HepG2 (cell line): Measurements from ENCODE around the gene EIF4G2. TPM values are rescaled to one million over a fixed set of nuclear protein-coding genes. Genes with fewer than 3 reads are reported as not detected.

Experiments used
- CBX5 ChIP-seq: sonication (generic); formaldehyde crosslinking; IDR thresholded peaks from 2 replicates; pipeline ENCODE4 v1.4.0; 2020; ENCODE audit warnings: missing genetic modification reagents, borderline replicate concordance
- FIP1L1 ChIP-seq: fragments of 200-400 bp; formaldehyde crosslinking; IDR thresholded peaks from 2 replicates; pipeline ENCODE4 v1.6.1; 2018; ENCODE audit warnings: low read depth, mild to moderate bottlenecking, low read length, moderate library complexity, borderline replicate concordance; ENCODE audit not compliant: insufficient read depth
- HNRNPH1 ChIP-seq: fragments of 200-400 bp; formaldehyde crosslinking; optimal IDR thresholded peaks from 2 replicates; pipeline ENCODE3; 2017; ENCODE audit warnings: mild to moderate bottlenecking, low read depth, low read length
- KAT2B ChIP-seq: fragments of 150-350 bp; IDR thresholded peaks from 2 replicates; pipeline ENCODE4 v1.6.1; 2014; ENCODE audit warnings: low read depth, low read length, borderline replicate concordance
- KDM5A ChIP-seq: fragments of 200-600 bp; sonication (generic); IDR thresholded peaks from 2 replicates; pipeline ENCODE4 v1.7.0; 2018; ENCODE audit warnings: antibody characterized with exemption, mild to moderate bottlenecking, low read length, borderline replicate concordance
- MED13 ChIP-seq: sonication (generic); formaldehyde crosslinking; IDR thresholded peaks from 2 replicates; pipeline ENCODE4 v1.5.0; 2020; ENCODE audit warnings: missing genetic modification reagents
- MTA3 ChIP-seq: sonication (generic); formaldehyde crosslinking; IDR thresholded peaks from 2 replicates; pipeline ENCODE4 v1.4.0; 2020; ENCODE audit warnings: missing genetic modification reagents
- MYNN ChIP-seq: sonication (generic); formaldehyde crosslinking; IDR thresholded peaks from 2 replicates; pipeline ENCODE4 v1.4.0; 2020; ENCODE audit warnings: mild to moderate bottlenecking, low read depth, missing genetic modification reagents
- NFYB ChIP-seq: sonication (generic); formaldehyde crosslinking; IDR thresholded peaks from 2 replicates; pipeline ENCODE4 v1.4.0; 2020; ENCODE audit warnings: missing genetic modification reagents
- PATZ1 ChIP-seq: sonication (generic); formaldehyde crosslinking; IDR thresholded peaks from 2 replicates; pipeline ENCODE4 v1.4.0; 2020; ENCODE audit warnings: missing genetic modification reagents
- RNF2 ChIP-seq: fragments of 450-650 bp; conservative IDR thresholded peaks from 2 replicates; pipeline ENCODE4 v1.6.1; 2016; ENCODE audit warnings: low read depth
- SAFB2 ChIP-seq: sonication (generic); formaldehyde crosslinking; IDR thresholded peaks from 2 replicates; pipeline ENCODE4 v1.5.1; 2020; ENCODE audit warnings: missing genetic modification reagents, low read depth, mild to moderate bottlenecking, borderline replicate concordance
- SALL2 ChIP-seq: sonication (generic); formaldehyde crosslinking; IDR thresholded peaks from 2 replicates; pipeline ENCODE4 v1.8.1; 2023; ENCODE audit warnings: mild to moderate bottlenecking, missing genetic modification reagents, inconsistent platforms
- ZBTB38 ChIP-seq: sonication (generic); formaldehyde crosslinking; IDR thresholded peaks from 2 replicates; pipeline ENCODE4 v1.5.1; 2020; ENCODE audit warnings: mild to moderate bottlenecking, missing genetic modification reagents
- ZC3H13 ChIP-seq: sonication (generic); formaldehyde crosslinking; IDR thresholded peaks from 2 replicates; pipeline ENCODE4 v1.8.1; 2023; ENCODE audit warnings: mild to moderate bottlenecking, missing genetic modification reagents, moderate library complexity
- ZFP36L2 ChIP-seq: sonication (generic); formaldehyde crosslinking; IDR thresholded peaks from 2 replicates; pipeline ENCODE4 v1.4.0; 2020; ENCODE audit warnings: missing genetic modification reagents
- ZNF335 ChIP-seq: sonication (generic); formaldehyde crosslinking; IDR thresholded peaks from 2 replicates; pipeline ENCODE4 v1.4.0; 2020; ENCODE audit warnings: missing genetic modification reagents
- ZNF432 ChIP-seq: sonication (generic); formaldehyde crosslinking; IDR thresholded peaks from 2 replicates; pipeline ENCODE4 v1.5.0; 2020; ENCODE audit warnings: missing genetic modification reagents, mild to moderate bottlenecking, borderline replicate concordance
- ZNF547 ChIP-seq: sonication (generic); formaldehyde crosslinking; IDR thresholded peaks from 2 replicates; pipeline ENCODE4 v1.5.1; 2020; ENCODE audit warnings: mild to moderate bottlenecking, missing genetic modification reagents
- ZNF740 ChIP-seq: sonication (generic); formaldehyde crosslinking; IDR thresholded peaks from 2 replicates; pipeline ENCODE4 v1.4.0; 2020; ENCODE audit warnings: missing genetic modification reagents
- polyA plus RNA-seq, 8 experiments: library from polyadenylated mRNA; depleted of rRNA in 3 of 8; stranded (reverse) in 7 of 8; unstranded in 1 of 8; fragments of >200 nt; fragmentation: Illumina TruSeq in 4 of 8; extraction: Trizol in 4 of 8; gene quantifications; 2 replicates each; pipeline versions ENCODE4 v1.2.1 to v1.2.3, GENCODE V29; 2011 to 2016; ENCODE audit warnings: low read depth in 4 of 8, missing spikeins in 1 of 8, mixed read lengths in 1 of 8; ENCODE audit not compliant: insufficient read depth in 1 of 8
- total RNA-seq, 5 experiments: library from RNA; depleted of rRNA; stranded (reverse); fragments of >200 nt; fragmentation: Illumina TruSeq; extraction: Trizol; gene quantifications; 2 replicates each; pipeline ENCODE4 v1.2.3, GENCODE V29; 2016; ENCODE audit warnings: low read depth in 1 of 5
- TF ChIP-seq, protein P1 (sequence below): IDR thresholded peaks from 2 replicates; pipeline ENCODE4 v1.6.1; 2016; ENCODE audit warnings: low read depth, borderline replicate concordance
- TF ChIP-seq, protein P2 (sequence below): sonication (generic); formaldehyde crosslinking; IDR thresholded peaks from 2 replicates; pipeline ENCODE4 v1.8.1; 2023; ENCODE audit warnings: mild to moderate bottlenecking, missing genetic modification reagents, borderline replicate concordance
- TF ChIP-seq, protein P3 (sequence below): sonication (generic); formaldehyde crosslinking; IDR thresholded peaks from 2 replicates; pipeline ENCODE4 v1.8.0; 2022; ENCODE audit warnings: missing genetic modification reagents, low read depth, mild to moderate bottlenecking, borderline replicate concordance
- TF ChIP-seq, protein P4 (sequence below): sonication (generic); formaldehyde crosslinking; IDR thresholded peaks from 2 replicates; pipeline ENCODE4 v1.8.0; 2022; ENCODE audit warnings: missing genetic modification reagents, mild to moderate bottlenecking, borderline replicate concordance
- TF ChIP-seq, protein P5 (sequence below): sonication (generic); formaldehyde crosslinking; IDR thresholded peaks from 2 replicates; pipeline ENCODE4 v1.4.0; 2020; ENCODE audit warnings: mild to moderate bottlenecking, missing genetic modification reagents
- TF ChIP-seq, protein P6 (sequence below): sonication (generic); formaldehyde crosslinking; IDR thresholded peaks from 2 replicates; pipeline ENCODE4 v1.5.0; 2020; ENCODE audit warnings: mild to moderate bottlenecking, missing genetic modification reagents, moderate library complexity

Gene EIF4G2
- total and polyA plus RNA-seq, 2 of the 13 experiments (the other 11 are each of a cell fraction or from before 2014, with no cell fraction given): 362 to 546 TPM

- TF ChIP-seq RNF2 (no peak), FIP1L1 (no peak), ZNF547 (CRISPR knock-in tag) (no peak), SAFB2 (CRISPR knock-in tag) (peak; percentile 57; the same call in 1 of the 2 replicates), ZBTB38 (CRISPR knock-in tag) (peak; percentile 23; the same call in 1 of the 2 replicates), KAT2B (no peak), NFYB (CRISPR knock-in tag) (no peak), ZNF740 (CRISPR knock-in tag) (no peak), ZNF432 (CRISPR knock-in tag) (no peak), ZNF335 (CRISPR knock-in tag) (no peak), KDM5A (peak; percentile 72), CBX5 (no peak), MYNN (CRISPR knock-in tag) (no peak), MED13 (no peak), MTA3 (no peak), PATZ1 (CRISPR knock-in tag) (peak; percentile 68), SALL2 (peak; percentile 20; the same call in 1 of the 2 replicates), ZC3H13 (CRISPR knock-in tag) (no peak), HNRNPH1 (no peak), ZFP36L2 (CRISPR knock-in tag) (no peak)
- TF ChIP-seq, protein P1, sequence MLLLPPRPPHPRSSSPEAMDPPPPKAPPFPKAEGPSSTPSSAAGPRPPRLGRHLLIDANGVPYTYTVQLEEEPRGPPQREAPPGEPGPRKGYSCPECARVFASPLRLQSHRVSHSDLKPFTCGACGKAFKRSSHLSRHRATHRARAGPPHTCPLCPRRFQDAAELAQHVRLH (CRISPR knock-in tag): peak; percentile 21; the same call in 1 of the 2 replicates
- TF ChIP-seq, protein P2, sequence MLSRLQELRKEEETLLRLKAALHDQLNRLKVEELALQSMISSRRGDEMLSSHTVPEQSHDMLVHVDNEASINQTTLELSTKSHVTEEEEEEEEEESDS: no peak
- TF ChIP-seq, protein P3, sequence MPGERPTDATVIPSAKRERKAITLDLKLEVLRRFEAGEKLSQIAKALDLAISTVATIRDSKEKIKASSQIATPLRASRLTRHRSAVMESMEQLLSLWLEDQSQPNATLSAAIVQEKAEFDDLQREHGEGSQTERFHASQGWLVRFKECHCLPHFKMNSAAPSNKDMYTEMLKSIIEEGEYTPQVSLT (CRISPR knock-in tag): no peak
- TF ChIP-seq, protein P4, sequence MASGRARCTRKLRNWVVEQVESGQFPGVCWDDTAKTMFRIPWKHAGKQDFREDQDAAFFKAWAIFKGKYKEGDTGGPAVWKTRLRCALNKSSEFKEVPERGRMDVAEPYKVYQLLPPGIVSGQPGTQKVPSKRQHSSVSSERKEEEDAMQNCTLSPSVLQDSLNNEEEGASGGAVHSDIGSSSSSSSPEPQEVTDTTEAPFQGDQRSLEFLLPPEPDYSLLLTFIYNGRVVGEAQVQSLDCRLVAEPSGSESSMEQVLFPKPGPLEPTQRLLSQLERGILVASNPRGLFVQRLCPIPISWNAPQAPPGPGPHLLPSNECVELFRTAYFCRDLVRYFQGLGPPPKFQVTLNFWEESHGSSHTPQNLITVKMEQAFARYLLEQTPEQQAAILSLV (CRISPR knock-in tag): no peak; the same call in 1 of the 2 replicates
- TF ChIP-seq, protein P5, sequence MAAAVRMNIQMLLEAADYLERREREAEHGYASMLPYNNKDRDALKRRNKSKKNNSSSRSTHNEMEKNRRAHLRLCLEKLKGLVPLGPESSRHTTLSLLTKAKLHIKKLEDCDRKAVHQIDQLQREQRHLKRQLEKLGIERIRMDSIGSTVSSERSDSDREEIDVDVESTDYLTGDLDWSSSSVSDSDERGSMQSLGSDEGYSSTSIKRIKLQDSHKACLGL: no peak
- TF ChIP-seq, protein P6, sequence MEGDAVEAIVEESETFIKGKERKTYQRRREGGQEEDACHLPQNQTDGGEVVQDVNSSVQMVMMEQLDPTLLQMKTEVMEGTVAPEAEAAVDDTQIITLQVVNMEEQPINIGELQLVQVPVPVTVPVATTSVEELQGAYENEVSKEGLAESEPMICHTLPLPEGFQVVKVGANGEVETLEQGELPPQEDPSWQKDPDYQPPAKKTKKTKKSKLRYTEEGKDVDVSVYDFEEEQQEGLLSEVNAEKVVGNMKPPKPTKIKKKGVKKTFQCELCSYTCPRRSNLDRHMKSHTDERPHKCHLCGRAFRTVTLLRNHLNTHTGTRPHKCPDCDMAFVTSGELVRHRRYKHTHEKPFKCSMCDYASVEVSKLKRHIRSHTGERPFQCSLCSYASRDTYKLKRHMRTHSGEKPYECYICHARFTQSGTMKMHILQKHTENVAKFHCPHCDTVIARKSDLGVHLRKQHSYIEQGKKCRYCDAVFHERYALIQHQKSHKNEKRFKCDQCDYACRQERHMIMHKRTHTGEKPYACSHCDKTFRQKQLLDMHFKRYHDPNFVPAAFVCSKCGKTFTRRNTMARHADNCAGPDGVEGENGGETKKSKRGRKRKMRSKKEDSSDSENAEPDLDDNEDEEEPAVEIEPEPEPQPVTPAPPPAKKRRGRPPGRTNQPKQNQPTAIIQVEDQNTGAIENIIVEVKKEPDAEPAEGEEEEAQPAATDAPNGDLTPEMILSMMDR (CRISPR knock-in tag): no peak
Measured at GRCh38 chr11:10857459-10857708, 48.7 kb upstream of the EIF4G2 start (continued).
